Panc1 (cell line): ENCODE data around the gene GPC6. TPM values are rescaled to one million over a fixed set of nuclear protein-coding genes. Genes with fewer than 3 reads are reported as not detected.

Experiments used
- ATAC-seq: fragments of 200-7000 bp; cut with Tn5 transposase; 2 replicates; pipeline ENCODE4 v1.9.1; 2020; ENCODE audit warnings: mild to moderate bottlenecking, moderate library complexity
- BruUV-seq: library from RNA; stranded (reverse); fragments of 400-500 nt; replicated peaks from 2 replicates; lab custom pipeline; 2021; lab: Mats Ljungman, UMichigan
- CTCF ChIA-PET: fragments of 300-600 bp; sonication (Branson Sonifier 250); formaldehyde crosslinking; loops from one replicate; lab custom pipeline; 2022; ENCODE audit warnings: antibody characterized with exemption; lab: Charles Lee
- POLR2A ChIA-PET: fragments of 300-600 bp; sonication (Branson Sonifier 250); formaldehyde crosslinking; loops from one replicate; lab custom pipeline; 2022; ENCODE audit warnings: antibody characterized with exemption; lab: Charles Lee
- DNase-seq: peaks from one replicate; pipeline ENCODE4 v3.0.0-alpha.2; 2010; ENCODE audit warnings: low read depth, low spot score
- H3K27ac ChIP-seq: 2 replicates; pipeline ENCODE4 v1.5.1; 2011; ENCODE audit warnings: mild to moderate bottlenecking, low read length, inconsistent platforms
- H3K27me3 ChIP-seq: fragments of 200-500 bp; sonication (Bioruptor generic); 2 replicates; pipeline ENCODE4 v1.6.0; 2014; ENCODE audit warnings: low read length, inconsistent platforms; ENCODE audit not compliant: control insufficient read depth, insufficient read depth
- H3K36me3 ChIP-seq: fragments of 200-500 bp; sonication (Bioruptor generic); 2 replicates; pipeline ENCODE4 v1.5.1; 2014; ENCODE audit warnings: inconsistent platforms, mild to moderate bottlenecking, low read length, moderate library complexity; ENCODE audit not compliant: control insufficient read depth, insufficient read depth
- H3K4me1 ChIP-seq: 2 replicates; pipeline ENCODE4 v1.5.1; 2011; ENCODE audit warnings: inconsistent platforms, mild to moderate bottlenecking, low read length, moderate library complexity; ENCODE audit not compliant: control insufficient read depth, insufficient read depth
- H3K4me3 ChIP-seq, 2 experiments: 2 replicates each; pipeline ENCODE4 v1.5.1; 2011 to 2012; ENCODE audit warnings: low read depth in 2 of 2, low read length in 2 of 2, mild to moderate bottlenecking in 2 of 2, inconsistent platforms in 1 of 2, moderate library complexity in 1 of 2
- H3K9me3 ChIP-seq: fragments of 200-500 bp; sonication (Bioruptor generic); 2 replicates; pipeline ENCODE4 v1.5.1; 2014; ENCODE audit warnings: low read depth, mild to moderate bottlenecking, inconsistent platforms, low read length, moderate library complexity; ENCODE audit not compliant: control insufficient read depth, insufficient read depth
- POLR2AphosphoS5 ChIP-seq: IDR thresholded peaks from 2 replicates; pipeline ENCODE4 v1.6.1; 2012; ENCODE audit warnings: mild to moderate bottlenecking, low read depth, low read length, moderate library complexity
- SIN3A ChIP-seq: IDR thresholded peaks from 2 replicates; pipeline ENCODE4 v1.6.1; 2012; ENCODE audit warnings: low read depth, mild to moderate bottlenecking, low read length, moderate library complexity, borderline replicate concordance; ENCODE audit not compliant: insufficient read depth
- TCF7L2 ChIP-seq: IDR thresholded peaks from 2 replicates; pipeline ENCODE4 v1.6.1; 2011; ENCODE audit warnings: mild to moderate bottlenecking, low read depth, low read length, inconsistent platforms
- in situ Hi-C: cut with HindIII; loops from 2 replicates; pipeline ENCODE4 v1.10.0; 2016; ENCODE audit warnings: low sequenced_read_pairs, low pct_unique_long_range_greater_than_20kb
- intact Hi-C: fragments of 100-400 bp; cut with micrococcal nuclease; formaldehyde crosslinking; loops from one replicate; pipeline ENCODE4 v1.10.0; 2022; ENCODE audit not compliant: unreplicated experiment
- total RNA-seq: library from RNA; stranded (reverse); gene quantifications from one replicate; pipeline ENCODE4 v1.2.1, GENCODE V29; 2021; ENCODE audit not compliant: unreplicated experiment
- TF ChIP-seq, protein P1 (sequence below): fragments of 450-650 bp; IDR thresholded peaks from 2 replicates; pipeline ENCODE4 v1.5.1; 2017; ENCODE audit warnings: mild to moderate bottlenecking
- TF ChIP-seq, protein P2 (sequence below), 2 experiments: IDR thresholded peaks; 2 replicates each; pipeline ENCODE4 v1.6.1; 2011 to 2012; ENCODE audit warnings: low read depth in 2 of 2, control low read depth in 1 of 2, low read length in 1 of 2, mild to moderate bottlenecking in 1 of 2, moderate library complexity in 1 of 2; ENCODE audit not compliant: insufficient read depth in 1 of 2

GPC6 gene
- total RNA-seq, 1 experiment from 2014 or later = 4.8 TPM

DNA sequence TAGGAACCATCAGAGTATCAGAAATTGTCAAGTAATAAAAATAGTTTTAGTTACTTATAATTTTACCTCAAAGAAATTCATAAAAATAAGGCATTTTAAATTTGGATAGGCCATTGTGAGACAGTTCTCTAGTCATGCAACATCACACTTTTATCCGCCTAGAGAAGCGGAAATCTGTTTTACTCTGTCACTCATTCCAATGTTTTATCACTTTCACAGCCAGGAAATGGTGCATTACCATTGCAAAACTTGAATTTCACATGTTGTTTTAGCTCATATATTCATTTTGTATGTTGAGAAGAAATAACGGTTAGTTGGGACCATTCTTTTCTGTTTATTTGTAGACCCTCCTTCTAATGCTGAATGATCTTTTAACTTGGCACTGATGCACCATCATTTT is 427.2 kb downstream of the GPC6 start:
- no peaks in the 10 kb centered on the region for H3K9me3 ChIP-seq
- no peak for TF ChIP-seq POLR2AphosphoS5
- no peak for TF ChIP-seq TCF7L2
- TF ChIP-seq, protein P1, sequence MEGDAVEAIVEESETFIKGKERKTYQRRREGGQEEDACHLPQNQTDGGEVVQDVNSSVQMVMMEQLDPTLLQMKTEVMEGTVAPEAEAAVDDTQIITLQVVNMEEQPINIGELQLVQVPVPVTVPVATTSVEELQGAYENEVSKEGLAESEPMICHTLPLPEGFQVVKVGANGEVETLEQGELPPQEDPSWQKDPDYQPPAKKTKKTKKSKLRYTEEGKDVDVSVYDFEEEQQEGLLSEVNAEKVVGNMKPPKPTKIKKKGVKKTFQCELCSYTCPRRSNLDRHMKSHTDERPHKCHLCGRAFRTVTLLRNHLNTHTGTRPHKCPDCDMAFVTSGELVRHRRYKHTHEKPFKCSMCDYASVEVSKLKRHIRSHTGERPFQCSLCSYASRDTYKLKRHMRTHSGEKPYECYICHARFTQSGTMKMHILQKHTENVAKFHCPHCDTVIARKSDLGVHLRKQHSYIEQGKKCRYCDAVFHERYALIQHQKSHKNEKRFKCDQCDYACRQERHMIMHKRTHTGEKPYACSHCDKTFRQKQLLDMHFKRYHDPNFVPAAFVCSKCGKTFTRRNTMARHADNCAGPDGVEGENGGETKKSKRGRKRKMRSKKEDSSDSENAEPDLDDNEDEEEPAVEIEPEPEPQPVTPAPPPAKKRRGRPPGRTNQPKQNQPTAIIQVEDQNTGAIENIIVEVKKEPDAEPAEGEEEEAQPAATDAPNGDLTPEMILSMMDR = no peak
- TF ChIP-seq, protein P2, sequence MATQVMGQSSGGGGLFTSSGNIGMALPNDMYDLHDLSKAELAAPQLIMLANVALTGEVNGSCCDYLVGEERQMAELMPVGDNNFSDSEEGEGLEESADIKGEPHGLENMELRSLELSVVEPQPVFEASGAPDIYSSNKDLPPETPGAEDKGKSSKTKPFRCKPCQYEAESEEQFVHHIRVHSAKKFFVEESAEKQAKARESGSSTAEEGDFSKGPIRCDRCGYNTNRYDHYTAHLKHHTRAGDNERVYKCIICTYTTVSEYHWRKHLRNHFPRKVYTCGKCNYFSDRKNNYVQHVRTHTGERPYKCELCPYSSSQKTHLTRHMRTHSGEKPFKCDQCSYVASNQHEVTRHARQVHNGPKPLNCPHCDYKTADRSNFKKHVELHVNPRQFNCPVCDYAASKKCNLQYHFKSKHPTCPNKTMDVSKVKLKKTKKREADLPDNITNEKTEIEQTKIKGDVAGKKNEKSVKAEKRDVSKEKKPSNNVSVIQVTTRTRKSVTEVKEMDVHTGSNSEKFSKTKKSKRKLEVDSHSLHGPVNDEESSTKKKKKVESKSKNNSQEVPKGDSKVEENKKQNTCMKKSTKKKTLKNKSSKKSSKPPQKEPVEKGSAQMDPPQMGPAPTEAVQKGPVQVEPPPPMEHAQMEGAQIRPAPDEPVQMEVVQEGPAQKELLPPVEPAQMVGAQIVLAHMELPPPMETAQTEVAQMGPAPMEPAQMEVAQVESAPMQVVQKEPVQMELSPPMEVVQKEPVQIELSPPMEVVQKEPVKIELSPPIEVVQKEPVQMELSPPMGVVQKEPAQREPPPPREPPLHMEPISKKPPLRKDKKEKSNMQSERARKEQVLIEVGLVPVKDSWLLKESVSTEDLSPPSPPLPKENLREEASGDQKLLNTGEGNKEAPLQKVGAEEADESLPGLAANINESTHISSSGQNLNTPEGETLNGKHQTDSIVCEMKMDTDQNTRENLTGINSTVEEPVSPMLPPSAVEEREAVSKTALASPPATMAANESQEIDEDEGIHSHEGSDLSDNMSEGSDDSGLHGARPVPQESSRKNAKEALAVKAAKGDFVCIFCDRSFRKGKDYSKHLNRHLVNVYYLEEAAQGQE (IDR thresholded peaks at IDR 0.05; ENCODE audit: insufficient read depth in 1 of 2, low read depth in 2 of 2, low read length in 1 of 2) = no peak
- no peak for TF ChIP-seq SIN3A
- H3K4me3 ChIP-seq = no peak overlapping the region
- H3K4me1 ChIP-seq = no peaks in the 10 kb centered on the region
- H3K36me3 ChIP-seq = no peaks in the 10 kb centered on the region
- no TSS peak for BruUV-seq
- intact Hi-C loops = no loop called here
- ChIA-PET CTCF (no interaction called here), POLR2A (no interaction called here)
- in situ Hi-C loops = no loop called here
- no peaks in the 10 kb centered on the region for H3K27me3 ChIP-seq
- ATAC-seq = no peak
- no peak for DNase-seq
- H3K27ac ChIP-seq = no peak overlapping the region

DNA sequence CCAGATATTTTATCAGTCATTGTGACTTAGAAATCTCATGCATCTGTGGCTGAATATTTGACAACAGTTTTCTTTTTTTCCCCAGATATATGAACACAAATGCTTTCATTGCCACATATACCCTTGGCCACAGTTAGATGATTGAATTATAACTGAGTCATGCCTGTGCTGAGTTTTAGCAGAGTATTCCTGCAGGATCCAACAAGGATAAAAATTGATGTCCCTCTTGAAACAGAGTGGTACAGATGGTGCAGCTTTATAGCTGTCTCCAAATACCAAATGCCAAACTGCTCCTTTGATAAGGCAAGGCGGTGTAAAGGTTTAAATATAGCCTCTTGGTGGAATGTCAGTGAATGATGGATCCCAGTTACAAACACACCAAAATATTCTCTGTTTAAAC is 428.5 kb downstream of the GPC6 start:
- no peak overlapping the region for H3K4me3 ChIP-seq
- TF ChIP-seq, protein P2 (IDR thresholded peaks at IDR 0.05; ENCODE audit: insufficient read depth in 1 of 2, low read depth in 2 of 2, low read length in 1 of 2) = no peak
- TF ChIP-seq POLR2AphosphoS5 (no peak), SIN3A (no peak), TCF7L2 (no peak)
- TF ChIP-seq, protein P1 = no peak
- H3K9me3 ChIP-seq = no peaks in the 10 kb centered on the region
- in situ Hi-C loops = no loop called here
- no peak overlapping the region for H3K27ac ChIP-seq
- no peaks in the 10 kb centered on the region for H3K36me3 ChIP-seq
- ATAC-seq (no peak), DNase-seq (no peak)
- H3K4me1 ChIP-seq = no peaks in the 10 kb centered on the region
- POLR2A ChIA-PET = no interaction called here
- CTCF ChIA-PET = no interaction called here
- no peaks in the 10 kb centered on the region for H3K27me3 ChIP-seq
- intact Hi-C loops = no loop called here
- BruUV-seq = no TSS peak
